Calu3 (cell line): Measurements from ENCODE around the gene ASTL. TPM values are rescaled to one million over a fixed set of nuclear protein-coding genes. Genes with fewer than 3 reads are reported as not detected.

ENCODE experiments used
- Bru-seq: library from RNA; stranded (reverse); fragments of 400-500 nt; gene quantifications from one replicate; lab custom pipeline; 2021; lab: Mats Ljungman, UMichigan
- BruChase-seq, 2 experiments: library from RNA; stranded (reverse); fragments of 400-500 nt; gene quantifications; one replicate each; lab custom pipeline; 2021; lab: Mats Ljungman, UMichigan
- BruUV-seq: library from RNA; stranded (reverse); fragments of 400-500 nt; replicated peaks from 2 replicates; lab custom pipeline; 2021; lab: Mats Ljungman, UMichigan
- CTCF ChIA-PET: fragments of 300-600 bp; sonication (Branson Sonifier 250); formaldehyde crosslinking; loops from one replicate; lab custom pipeline; 2022; ENCODE audit warnings: antibody characterized with exemption; lab: Charles Lee
- DNase-seq: peaks from one replicate; pipeline ENCODE4 v3.0.0; 2022
- H3K27ac Mint-ChIP-seq: one replicate; pipeline ENCODE4 v1.8.0; 2022; ENCODE audit warnings: mixed read lengths; ENCODE audit not compliant: unreplicated experiment
- H3K27me3 Mint-ChIP-seq: one replicate; pipeline ENCODE4 v1.8.0; 2022; ENCODE audit warnings: mixed read lengths; ENCODE audit not compliant: unreplicated experiment
- H3K36me3 Mint-ChIP-seq: one replicate; pipeline ENCODE4 v1.8.0; 2022; ENCODE audit warnings: mild to moderate bottlenecking, moderate library complexity, mixed read lengths; ENCODE audit not compliant: insufficient read depth, unreplicated experiment
- H3K4me1 Mint-ChIP-seq: one replicate; pipeline ENCODE4 v1.8.0; 2022; ENCODE audit warnings: mild to moderate bottlenecking, low read depth, mixed read lengths; ENCODE audit not compliant: unreplicated experiment
- H3K4me3 Mint-ChIP-seq: one replicate; pipeline ENCODE4 v1.8.0; 2022; ENCODE audit warnings: mild to moderate bottlenecking, low read depth, moderate library complexity, mixed read lengths; ENCODE audit not compliant: unreplicated experiment
- H3K9me3 Mint-ChIP-seq: one replicate; pipeline ENCODE4 v1.8.0; 2022; ENCODE audit warnings: low read depth, mixed read lengths; ENCODE audit not compliant: unreplicated experiment
- CTCF ChIP-seq: fragments of 200-600 bp; IDR thresholded peaks from one replicate; pipeline ENCODE4 v1.8.0; 2022; ENCODE audit warnings: antibody characterized with exemption; ENCODE audit not compliant: unreplicated experiment
- intact Hi-C: fragments of 100-400 bp; cut with micrococcal nuclease; formaldehyde crosslinking; loops from one replicate; pipeline ENCODE4 v1.10.0; 2022; ENCODE audit not compliant: unreplicated experiment
- long read RNA-seq: library from polyadenylated mRNA; stranded (forward); transcript quantifications from one replicate; pipeline ENCODE4 v2.0.0, GENCODE V29; 2022
- total RNA-seq: library from RNA; stranded (reverse); gene quantifications from 2 replicates; pipeline ENCODE4 v1.2.3, GENCODE V29; 2022

Gene ASTL
- total RNA-seq (not detected in 2 replicates), Bru-seq, nascent RNA (percentile 12 among the genes with signal in this experiment), BruChase-seq, experiment 1, labeled RNA remaining after a 6-hour chase (percentile 11 among the genes with signal in this experiment), BruChase-seq, experiment 2, labeled RNA remaining after a 2-hour chase (percentile 13 among the genes with signal in this experiment)
- long read RNA-seq = 0 reads

- peak; percentile 75 for DNase-seq
Observed at GRCh38 chr2:96138179-96139145, at the start of gene ASTL. Gene ASTL (minus strand): TSS chr2:96138502. CDS start chr2:96138436, 66 bp downstream.

GRCh38 chr2:96186562-96186961 lies 48.3 kb upstream of the ASTL start:
- no peak for DNase-seq
- H3K4me1 Mint-ChIP-seq = no peaks in the 10 kb centered on the region
- no peaks in the 10 kb centered on the region for H3K9me3 Mint-ChIP-seq
- no peaks in the 10 kb centered on the region for H3K27me3 Mint-ChIP-seq
- no peak overlapping the region for H3K27ac Mint-ChIP-seq
- TF ChIP-seq CTCF = no peak
- H3K36me3 Mint-ChIP-seq = peaks cover 51% of the 10 kb centered on the region
- BruUV-seq = no TSS peak
- intact Hi-C loops = no loop called here
- no peak overlapping the region for H3K4me3 Mint-ChIP-seq
- CTCF ChIA-PET = no interaction called here

More at GRCh38 chr2:96138179-96139145, at the start of gene ASTL:
- no peaks in the 10 kb centered on the region for H3K4me1 Mint-ChIP-seq
- H3K36me3 Mint-ChIP-seq = peaks cover 15% of the 10 kb centered on the region
- H3K27ac Mint-ChIP-seq = no peak within 1 kb of the TSS
- H3K9me3 Mint-ChIP-seq = no peaks in the 10 kb centered on the region
- H3K27me3 Mint-ChIP-seq = peaks cover 42% of the 10 kb centered on the region
- peak; percentile 60 for TF ChIP-seq CTCF
- BruUV-seq = no TSS peak
- intact Hi-C loops = loop anchor here (2.0 to 10.0 kb wide), 2 partner anchors 36 to 126 kb away; partner anchors contain the start of genes CIAO1 and TMEM127
- peak within 1 kb of the TSS; percentile 30 for H3K4me3 Mint-ChIP-seq
- CTCF ChIA-PET = interaction anchor here (0.7 to 2.3 kb wide), 7 partner anchors 30 to 270 kb away, joined by 3 to 42 read pairs (median 4); no protein-coding TSS in a partner anchor

- intact Hi-C loops = no loop called here
- no peaks in the 10 kb centered on the region for H3K27me3 Mint-ChIP-seq
- H3K9me3 Mint-ChIP-seq = no peaks in the 10 kb centered on the region
- no peaks in the 10 kb centered on the region for H3K4me1 Mint-ChIP-seq
- CTCF ChIA-PET = no interaction called here
- no TSS peak for BruUV-seq
- no peak for DNase-seq
- no peak overlapping the region for H3K4me3 Mint-ChIP-seq
- no peak overlapping the region for H3K27ac Mint-ChIP-seq
- TF ChIP-seq CTCF = no peak
- peaks cover 46% of the 10 kb centered on the region for H3K36me3 Mint-ChIP-seq
Observed at GRCh38 chr2:96185516-96185915, 47.2 kb upstream of the ASTL start.

GRCh38 chr2:96184989-96185388 lies 46.7 kb upstream of the ASTL start:
- Mint-ChIP-seq H3K27ac (no peak overlapping the region), H3K4me1 (no peaks in the 10 kb centered on the region), H3K9me3 (no peaks in the 10 kb centered on the region), H3K27me3 (no peaks in the 10 kb centered on the region), H3K4me3 (no peak overlapping the region), H3K36me3 (peaks cover 40% of the 10 kb centered on the region)
- DNase-seq = no peak
- intact Hi-C loops = no loop called here
- no peak for TF ChIP-seq CTCF
- BruUV-seq = TSS peak; percentile 29
- CTCF ChIA-PET = no interaction called here
